Effector memory CD4-positive, alpha-beta T cell (primary cell): Measurements from ENCODE around the gene TARBP1.

Source experiments
- DNase-seq, 3 donors: peaks; one replicate each; pipeline ENCODE4 v3.0.0-alpha.2; 2020
- H3K27ac ChIP-seq: 2 replicates; pipeline ENCODE4 v1.7.0; 2013; ENCODE audit warnings: mild to moderate bottlenecking, low read length, moderate library complexity; ENCODE audit not compliant: insufficient read depth, poor library complexity, severe bottlenecking
- H3K27me3 ChIP-seq: replicated peaks from 2 replicates; pipeline ENCODE4 v1.7.0; 2013; ENCODE audit warnings: mild to moderate bottlenecking, low read length; ENCODE audit not compliant: insufficient read depth, control insufficient read depth, poor library complexity, severe bottlenecking
- H3K36me3 ChIP-seq: 2 replicates; pipeline ENCODE4 v1.7.0; 2013; ENCODE audit warnings: mild to moderate bottlenecking, low read length, moderate library complexity; ENCODE audit not compliant: control insufficient read depth, insufficient read depth
- H3K4me1 ChIP-seq: 2 replicates; pipeline ENCODE4 v1.7.0; 2013; ENCODE audit warnings: low read length, mild to moderate bottlenecking; ENCODE audit not compliant: control insufficient read depth, insufficient read depth, poor library complexity, severe bottlenecking
- H3K4me3 ChIP-seq: 2 replicates; pipeline ENCODE4 v1.7.0; 2013; ENCODE audit warnings: low read length, low read depth, mild to moderate bottlenecking; ENCODE audit not compliant: insufficient read depth, poor library complexity, severe bottlenecking
- H3K9me3 ChIP-seq: 2 replicates; pipeline ENCODE4 v1.7.0; 2013; ENCODE audit warnings: mild to moderate bottlenecking, low read length, moderate library complexity; ENCODE audit not compliant: control insufficient read depth

Gene TARBP1

GRCh38 chr1:234438579-234438978, 40.4 kb downstream of the TARBP1 start:
- no peaks in the 10 kb centered on the region for H3K9me3 ChIP-seq
- no peak overlapping the region for H3K4me3 ChIP-seq
- no peak overlapping the region for H3K27ac ChIP-seq
- no peak for DNase-seq
- no peaks in the 10 kb centered on the region for H3K4me1 ChIP-seq
- H3K36me3 ChIP-seq: peaks cover 10% of the 10 kb centered on the region
- no peaks in the 10 kb centered on the region for H3K27me3 ChIP-seq

GRCh38 chr1:234437423-234438171, 41.4 kb downstream of the TARBP1 start:
- no peaks in the 10 kb centered on the region for H3K27me3 ChIP-seq
- DNase-seq: no peak
- peaks cover 15% of the 10 kb centered on the region for H3K36me3 ChIP-seq

GRCh38 chr1:234435620-234436019, 43.4 kb downstream of the TARBP1 start:
- no peak for DNase-seq
- Histone ChIP-seq H3K4me3 (no peak overlapping the region), H3K27me3 (no peaks in the 10 kb centered on the region), H3K27ac (no peak overlapping the region), H3K9me3 (no peaks in the 10 kb centered on the region), H3K4me1 (no peaks in the 10 kb centered on the region), H3K36me3 (peaks cover 18% of the 10 kb centered on the region)

More at GRCh38 chr1:234437423-234438171, 41.4 kb downstream of the TARBP1 start:
- Histone ChIP-seq H3K27ac (no peak overlapping the region), H3K9me3 (no peaks in the 10 kb centered on the region), H3K4me3 (no peak overlapping the region), H3K4me1 (no peaks in the 10 kb centered on the region)

GRCh38 chr1:234434706-234435105, 44.3 kb downstream of the TARBP1 start:
- no peak overlapping the region for H3K27ac ChIP-seq
- H3K4me3 ChIP-seq: no peak overlapping the region
- H3K36me3 ChIP-seq: peaks cover 18% of the 10 kb centered on the region
- H3K9me3 ChIP-seq: no peaks in the 10 kb centered on the region
- no peaks in the 10 kb centered on the region for H3K4me1 ChIP-seq
- DNase-seq: no peak
- no peaks in the 10 kb centered on the region for H3K27me3 ChIP-seq

- Histone ChIP-seq H3K27me3 (no peaks in the 10 kb centered on the region), H3K27ac (no peak overlapping the region)
- DNase-seq: no peak
Measured at GRCh38 chr1:234433563-234434285, 45.3 kb downstream of the TARBP1 start.

GRCh38 chr1:234431255-234431654, 47.7 kb downstream of the TARBP1 start:
- Histone ChIP-seq H3K9me3 (no peaks in the 10 kb centered on the region), H3K27me3 (no peaks in the 10 kb centered on the region), H3K36me3 (peaks cover 29% of the 10 kb centered on the region), H3K4me1 (no peaks in the 10 kb centered on the region), H3K27ac (no peak overlapping the region), H3K4me3 (no peak overlapping the region)
- no peak for DNase-seq

More at GRCh38 chr1:234433563-234434285, 45.3 kb downstream of the TARBP1 start:
- Histone ChIP-seq H3K9me3 (no peaks in the 10 kb centered on the region), H3K36me3 (peaks cover 26% of the 10 kb centered on the region), H3K4me1 (no peaks in the 10 kb centered on the region), H3K4me3 (no peak overlapping the region)

GRCh38 chr1:234430691-234431090, 48.3 kb downstream of the TARBP1 start:
- Histone ChIP-seq H3K27ac (no peak overlapping the region), H3K27me3 (no peaks in the 10 kb centered on the region), H3K36me3 (peaks cover 29% of the 10 kb centered on the region), H3K4me3 (no peak overlapping the region), H3K9me3 (no peaks in the 10 kb centered on the region), H3K4me1 (no peaks in the 10 kb centered on the region)
- no peak for DNase-seq

- H3K36me3 ChIP-seq: peaks cover 24% of the 10 kb centered on the region
- H3K27me3 ChIP-seq: no peaks in the 10 kb centered on the region
- H3K9me3 ChIP-seq: no peaks in the 10 kb centered on the region
- H3K4me1 ChIP-seq: no peaks in the 10 kb centered on the region
- no peak for DNase-seq
- H3K27ac ChIP-seq: no peak overlapping the region
- H3K4me3 ChIP-seq: no peak overlapping the region
Measured at GRCh38 chr1:234429434-234429806, 49.6 kb downstream of the TARBP1 start.

GRCh38 chr1:234427950-234428646, 50.9 kb downstream of the TARBP1 start:
- no peaks in the 10 kb centered on the region for H3K9me3 ChIP-seq
- DNase-seq: no peak
- H3K4me1 ChIP-seq: no peaks in the 10 kb centered on the region
- H3K27ac ChIP-seq: no peak overlapping the region
- no peaks in the 10 kb centered on the region for H3K27me3 ChIP-seq
- H3K4me3 ChIP-seq: no peak overlapping the region
- H3K36me3 ChIP-seq: peaks cover 20% of the 10 kb centered on the region

GRCh38 chr1:234413990-234414389, 65.0 kb downstream of the TARBP1 start:
- H3K4me3 ChIP-seq: no peak overlapping the region
- peaks cover 10% of the 10 kb centered on the region for H3K36me3 ChIP-seq
- DNase-seq: no peak

More at GRCh38 chr1:234413990-234414389, 65.0 kb downstream of the TARBP1 start:
- Histone ChIP-seq H3K27me3 (no peaks in the 10 kb centered on the region), H3K9me3 (no peaks in the 10 kb centered on the region), H3K27ac (no peak overlapping the region), H3K4me1 (no peaks in the 10 kb centered on the region)
